Endodermal cell (in vitro differentiated cells): ENCODE measurements around the gene IKZF1. TPM values are rescaled to one million over a fixed set of nuclear protein-coding genes. Genes with fewer than 3 reads are reported as not detected.

Experiments
- DNase-seq: peaks from one replicate; pipeline ENCODE4 v3.0.0-alpha.2; 2017
- H3K27ac ChIP-seq: 2 replicates; pipeline ENCODE4 v1.5.1; 2013; ENCODE audit warnings: mild to moderate bottlenecking, low read depth, low read length, moderate library complexity
- H3K27me3 ChIP-seq: 2 replicates; pipeline ENCODE4 v1.6.1; 2013; ENCODE audit warnings: mild to moderate bottlenecking, low read length, moderate library complexity; ENCODE audit not compliant: insufficient read depth, control insufficient read depth, poor library complexity, severe bottlenecking
- H3K36me3 ChIP-seq: 2 replicates; pipeline ENCODE4 v1.7.0; 2013; ENCODE audit warnings: mild to moderate bottlenecking, low read length, moderate library complexity; ENCODE audit not compliant: control insufficient read depth, insufficient read depth
- H3K4me1 ChIP-seq: one replicate; pipeline ENCODE4 v1.7.0; 2013; ENCODE audit warnings: low read length; ENCODE audit not compliant: control insufficient read depth, insufficient read depth
- H3K4me3 ChIP-seq: 2 replicates; pipeline ENCODE4 v1.5.1; 2013; ENCODE audit warnings: mild to moderate bottlenecking, low read length, moderate library complexity
- H3K9ac ChIP-seq: 2 replicates; pipeline ENCODE4 v1.6.1; 2013; ENCODE audit warnings: mild to moderate bottlenecking, low read length, moderate library complexity; ENCODE audit not compliant: poor library complexity, severe bottlenecking; ENCODE audit errors: extremely low read depth
- H3K9me3 ChIP-seq: 2 replicates; pipeline ENCODE4 v1.6.1; 2013; ENCODE audit warnings: mild to moderate bottlenecking, low read length, moderate library complexity; ENCODE audit not compliant: control insufficient read depth
- H3K27ac Mint-ChIP-seq: 2 replicates; pipeline ENCODE4 v1.8.0; 2020; ENCODE audit warnings: mixed read lengths
- H3K27me3 Mint-ChIP-seq: 2 replicates; pipeline ENCODE4 v1.8.0; 2021; ENCODE audit warnings: mild to moderate bottlenecking, mixed read lengths; ENCODE audit not compliant: insufficient read depth
- H3K36me3 Mint-ChIP-seq: 2 replicates; pipeline ENCODE4 v1.8.0; 2020; ENCODE audit warnings: low read depth, mixed read lengths
- H3K4me1 Mint-ChIP-seq: 2 replicates; pipeline ENCODE4 v1.8.0; 2020; ENCODE audit warnings: mixed read lengths
- H3K4me3 Mint-ChIP-seq: 2 replicates; pipeline ENCODE4 v1.8.0; 2020; ENCODE audit warnings: mild to moderate bottlenecking, moderate library complexity, mixed read lengths
- H3K9me3 Mint-ChIP-seq: 2 replicates; pipeline ENCODE4 v1.8.0; 2020; ENCODE audit warnings: mild to moderate bottlenecking, mixed read lengths
- CTCF ChIP-seq: fragments of 200-600 bp; sonication (generic); conservative IDR thresholded peaks from 2 replicates; pipeline ENCODE4 v1.5.0; 2021; ENCODE audit warnings: antibody characterized with exemption, mild to moderate bottlenecking
- WGBS, 2 experiments: methylation state at CpG; one replicate each; pipeline versions ENCODE4 v1.1.5 to v1.1.7; 2013; ENCODE audit warnings: missing lambda C conversion rate in 2 of 2, mixed read lengths in 1 of 2; ENCODE audit not compliant: insufficient coverage in 1 of 2, insufficient read length in 1 of 2; 5-methylcytosine and 5-hydroxymethylcytosine counted together
- total RNA-seq, 2 donors: library from RNA; stranded (reverse); fragmentation: NEBNext Ultra II Directional in 1 of 2; extraction: Animal tissue kit (Norgen Biotek cat#: 25700) in 1 of 2; gene quantifications; 2 replicates in 1 of 2; 3 replicates in 1 of 2; pipeline ENCODE4 v1.2.1, GENCODE V29; 2021

The IKZF1 gene
- total RNA-seq, 2 donors from 2014 or later = 0.44 to 0.55 TPM

GRCh38 chr7:50394315-50394714 lies 89.8 kb downstream of the IKZF1 start:
- Histone ChIP-seq H3K27ac (no peak overlapping the region), H3K4me3 (no peak overlapping the region), H3K9me3 (no peaks in the 10 kb centered on the region), H3K27me3 (no peaks in the 10 kb centered on the region), H3K36me3 (no peaks in the 10 kb centered on the region), H3K9ac (no peak overlapping the region), H3K4me1 (no peaks in the 10 kb centered on the region)
- no peaks in the 10 kb centered on the region for H3K27me3 Mint-ChIP-seq
- H3K36me3 Mint-ChIP-seq = no peaks in the 10 kb centered on the region
- no peak overlapping the region for H3K4me3 Mint-ChIP-seq
- no peaks in the 10 kb centered on the region for H3K9me3 Mint-ChIP-seq
- no peaks in the 10 kb centered on the region for H3K4me1 Mint-ChIP-seq
- 95 to 100% methylated on average over 1 of the region's 1 CpG for WGBS, 2 experiments
- H3K27ac Mint-ChIP-seq = no peak overlapping the region
- DNase-seq = no peak
- TF ChIP-seq CTCF = no peak

- H3K9me3 Mint-ChIP-seq = no peaks in the 10 kb centered on the region
- no peak overlapping the region for H3K27ac Mint-ChIP-seq
- no peaks in the 10 kb centered on the region for H3K27me3 ChIP-seq
- no peaks in the 10 kb centered on the region for H3K4me1 ChIP-seq
- no peaks in the 10 kb centered on the region for H3K36me3 Mint-ChIP-seq
- no peaks in the 10 kb centered on the region for H3K36me3 ChIP-seq
- no peak for DNase-seq
- no peak for TF ChIP-seq CTCF
- WGBS, 2 experiments = 84% methylated on average over 1 of the region's 2 CpGs; no CpG with 5 or more reads in 1 of the 2 experiments
- no peak overlapping the region for H3K9ac ChIP-seq
- no peak overlapping the region for H3K4me3 ChIP-seq
- H3K27me3 Mint-ChIP-seq = no peaks in the 10 kb centered on the region
- H3K4me1 Mint-ChIP-seq = no peaks in the 10 kb centered on the region
- H3K9me3 ChIP-seq = no peaks in the 10 kb centered on the region
- no peak overlapping the region for H3K27ac ChIP-seq
- H3K4me3 Mint-ChIP-seq = no peak overlapping the region
Measured at GRCh38 chr7:50396856-50397255, 92.3 kb downstream of the IKZF1 start.

- Histone ChIP-seq H3K4me3 (no peak overlapping the region), H3K36me3 (no peaks in the 10 kb centered on the region), H3K9ac (no peak overlapping the region), H3K27me3 (no peaks in the 10 kb centered on the region), H3K4me1 (no peaks in the 10 kb centered on the region), H3K9me3 (no peaks in the 10 kb centered on the region), H3K27ac (no peak overlapping the region)
- no peaks in the 10 kb centered on the region for H3K4me1 Mint-ChIP-seq
- TF ChIP-seq CTCF = no peak
- no peak overlapping the region for H3K27ac Mint-ChIP-seq
- H3K4me3 Mint-ChIP-seq = no peak overlapping the region
- no peak for DNase-seq
- H3K9me3 Mint-ChIP-seq = no peaks in the 10 kb centered on the region
- H3K36me3 Mint-ChIP-seq = no peaks in the 10 kb centered on the region
- 93 to 100% methylated on average over 1 to 2 of the region's 2 CpGs for WGBS, 2 experiments
- H3K27me3 Mint-ChIP-seq = no peaks in the 10 kb centered on the region
Measured at GRCh38 chr7:50397320-50397970, 92.9 kb downstream of the IKZF1 start.
